ENCODE results near the gene SCRN2.

Gene SCRN2

DNA sequence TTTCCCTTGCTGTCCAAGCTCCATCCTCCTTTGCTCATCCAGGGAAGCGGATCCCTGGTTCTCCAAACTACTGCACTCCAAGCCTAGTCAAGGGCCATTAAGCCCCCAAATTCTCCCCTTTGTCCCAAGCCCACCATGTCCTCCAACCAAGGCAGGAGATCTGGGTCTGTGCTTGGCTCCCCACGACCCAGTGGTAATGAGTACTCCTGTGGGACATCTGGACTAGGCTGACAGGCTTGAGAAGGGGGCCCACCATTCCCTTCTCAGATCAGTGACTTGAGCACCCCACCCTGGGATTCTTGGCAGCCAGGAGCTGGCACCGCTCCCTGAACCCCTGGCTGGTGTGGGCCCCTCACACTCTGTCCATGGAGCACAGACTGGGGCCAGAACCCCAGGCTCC is 36.6 kb downstream of the SCRN2 start:
- DNase-seq (ENCODE audit: low read depth in 2 of 2), result no peak

- DNase-seq (ENCODE audit: low read depth in 2 of 2), result no peak
These were observed 37.3 kb downstream of the SCRN2 start for GRCh38 chr17:47803751-47804150.

DNA sequence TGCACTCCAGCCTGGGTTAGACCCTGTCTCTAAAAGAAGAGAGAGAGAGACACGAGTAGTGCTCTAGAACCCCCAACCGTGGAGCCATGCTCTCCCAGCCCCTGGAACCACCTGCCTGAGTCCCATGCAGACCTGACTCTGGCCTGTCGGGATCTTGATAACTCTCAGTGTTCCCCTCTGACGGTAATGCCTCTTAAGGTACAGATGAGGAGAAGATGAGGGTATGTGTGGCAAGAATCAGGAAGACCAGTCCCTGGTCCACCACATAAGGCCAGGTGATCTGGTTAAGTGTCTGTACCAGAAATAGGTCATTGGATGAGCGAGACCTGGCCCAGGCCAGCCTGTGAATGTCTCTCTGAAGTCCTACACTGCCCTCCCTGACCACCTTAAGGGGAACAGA is 37.9 kb downstream of the SCRN2 start:
- DNase-seq (ENCODE audit: low read depth in 2 of 2), result no peak

GRCh38 chr17:47802341-47803022 is 38.6 kb downstream of the SCRN2 start:
- DNase-seq (ENCODE audit: low read depth in 2 of 2), result peak; percentile 20

DNA sequence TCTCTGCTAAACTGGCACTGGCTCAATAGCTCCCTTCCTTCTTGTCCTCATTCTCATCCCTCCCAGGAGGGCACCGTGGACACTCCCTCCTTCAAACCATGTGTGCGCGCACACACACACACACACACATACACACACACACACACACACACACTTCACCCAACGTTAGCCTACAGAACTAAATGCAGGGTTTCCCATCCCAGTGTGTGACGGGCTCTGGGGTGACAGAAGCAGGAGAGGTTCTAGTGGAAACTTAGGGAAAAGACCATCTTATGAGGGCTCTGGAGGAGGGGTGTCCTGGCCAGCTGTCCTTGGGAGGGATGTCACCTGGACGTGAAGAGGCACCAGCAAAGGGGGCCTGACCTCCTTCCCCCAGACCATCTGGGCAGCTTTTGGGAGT is 39.2 kb downstream of the SCRN2 start:
- DNase-seq (ENCODE audit: low read depth in 2 of 2), result no peak

DNA sequence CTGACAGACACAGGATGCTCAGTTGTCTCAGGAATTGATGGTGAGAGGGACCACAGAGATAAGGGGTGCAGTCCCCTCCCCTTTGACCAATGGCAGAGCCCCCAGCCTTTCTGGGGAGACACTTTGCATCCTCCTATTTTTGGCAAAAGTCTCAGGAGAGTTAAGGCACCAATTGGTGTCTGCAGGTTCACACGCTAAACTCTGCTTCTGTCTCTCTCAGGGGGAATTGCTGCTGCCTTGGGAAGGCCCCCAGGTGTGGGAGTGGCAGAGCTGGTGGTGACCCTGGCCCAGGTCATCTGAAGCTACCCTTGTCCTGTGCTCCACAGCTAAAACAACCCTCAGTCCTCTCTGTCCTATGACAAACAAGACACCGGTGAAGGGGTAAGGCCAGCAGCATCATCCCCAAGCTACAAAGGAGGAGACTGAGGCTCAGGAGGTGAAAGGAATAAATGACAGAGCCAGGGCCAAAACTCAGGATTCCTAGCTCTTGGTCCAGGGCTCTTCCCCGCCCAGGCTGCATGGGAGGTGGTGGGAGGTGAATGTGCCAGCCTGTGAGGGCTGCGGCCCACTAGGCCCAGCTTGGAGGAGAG is 39.8 kb downstream of the SCRN2 start:
- DNase-seq (ENCODE audit: low read depth in 2 of 2), result no peak

GRCh38 chr17:47800686-47801085 is 40.4 kb downstream of the SCRN2 start:
- no peak for DNase-seq (ENCODE audit: low read depth in 2 of 2)

DNA sequence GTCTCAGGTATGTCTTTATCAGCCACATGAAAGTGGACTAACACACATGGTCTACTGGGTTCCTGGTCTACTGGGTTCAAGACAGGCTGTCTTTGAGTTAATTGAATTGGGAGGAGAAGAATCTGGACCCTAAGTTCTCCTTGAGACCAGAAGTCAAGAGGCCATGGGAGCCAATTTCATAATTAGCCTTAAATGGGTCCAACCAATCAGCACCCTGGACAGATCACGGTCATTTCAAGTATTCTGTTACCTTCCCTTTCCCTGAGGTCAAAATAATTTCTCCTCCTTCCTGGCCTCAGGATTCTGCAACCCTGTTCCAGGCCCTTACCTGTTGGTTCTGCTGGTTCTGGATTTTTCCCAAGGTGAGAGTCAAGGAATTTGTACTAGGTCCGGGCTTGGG is 43.3 kb downstream of the SCRN2 start:
- no peak for DNase-seq (ENCODE audit: low read depth in 2 of 2)

- DNase-seq (ENCODE audit: low read depth in 2 of 2), result no peak
These were observed 48.1 kb downstream of the SCRN2 start for GRCh38 chr17:47792979-47793378.

DNA sequence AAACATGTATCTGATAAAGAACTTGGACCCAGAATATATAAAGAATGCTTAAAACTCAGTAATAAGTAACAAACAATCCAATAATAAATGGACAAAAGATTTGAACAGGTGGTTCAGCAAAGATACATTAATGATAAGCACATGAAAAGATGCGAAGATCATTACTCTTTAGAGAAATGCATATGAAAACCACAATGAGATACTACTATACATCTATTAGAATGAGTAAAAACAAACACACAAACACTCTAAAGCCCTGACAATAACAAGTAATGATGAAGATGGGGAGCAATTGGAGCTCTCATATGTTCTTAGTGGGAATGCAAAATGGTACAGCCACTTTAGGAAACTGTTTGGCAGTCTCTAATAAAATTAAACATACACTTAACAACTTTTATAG is 48.6 kb downstream of the SCRN2 start:
- no peak for DNase-seq (ENCODE audit: low read depth in 2 of 2)

DNA sequence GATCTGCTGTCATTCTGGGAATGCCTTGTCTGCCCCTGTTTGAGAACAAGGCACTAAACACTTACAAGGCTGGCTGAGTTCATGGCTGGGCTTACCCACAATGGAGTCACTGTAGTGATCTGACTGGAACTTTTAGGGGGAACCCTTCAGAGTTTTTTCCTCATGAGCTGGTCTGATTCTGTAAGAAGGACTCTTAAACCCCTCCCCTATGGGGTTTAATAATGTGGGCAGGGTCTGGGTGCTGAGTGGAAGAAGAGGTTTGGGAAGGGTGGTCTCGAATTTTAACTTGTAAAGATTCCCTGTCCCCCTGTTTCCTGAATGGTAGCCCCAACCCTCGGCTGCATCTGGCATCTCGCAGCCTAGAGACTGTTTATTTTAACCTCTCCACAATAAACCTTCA is 50.0 kb downstream of the SCRN2 start:
- no peak for DNase-seq (ENCODE audit: low read depth in 2 of 2)

GRCh38 chr17:47789611-47790561 is 51.2 kb downstream of the SCRN2 start:
- DNase-seq (ENCODE audit: low read depth in 2 of 2), result peak; percentile 28 to 53
